ENCODE results near the gene SYT12. TPM values are rescaled to one million over a fixed set of nuclear protein-coding genes. Genes with fewer than 3 reads are reported as not detected.

The SYT12 gene
- total and polyA plus RNA-seq, 7 experiments from 2014 or later = not detected

- Mint-ChIP-seq H3K27ac (no peak overlapping the region), H3K4me3 (no peak overlapping the region), H3K36me3 (no peaks in the 10 kb centered on the region), H3K4me1 (peaks cover 0 to 3% (median 0%) of the 10 kb centered on the region in 7 donors), H3K9me3 (peaks cover 0 to 3% (median 0%) of the 10 kb centered on the region in 11 donors), H3K27me3 (peaks cover 4 to 13% (median 7%) of the 10 kb centered on the region in 5 donors)
- ChIA-PET POLR2A (interaction anchor here (0.7 kb wide), 1 partner anchor 104 kb away, joined by 6 read pairs; no protein-coding TSS in a partner anchor), CTCF (interaction anchor here (0.6 kb wide), 1 partner anchor 61 kb away, joined by 5 read pairs; no protein-coding TSS in a partner anchor)
- no peaks in the 10 kb centered on the region for H3K4me1 ChIP-seq (ENCODE audit: control insufficient read depth in 2 of 2, insufficient read depth in 2 of 2, low read length in 2 of 2)
- no peak overlapping the region for H3K27ac ChIP-seq (ENCODE audit: low read depth, low read length)
- H3K36me3 ChIP-seq (ENCODE audit: control insufficient read depth in 2 of 3, insufficient read depth in 3 of 3, low read length in 3 of 3) = no peaks in the 10 kb centered on the region
- ATAC-seq = no peak
- intact Hi-C loops (cut with micrococcal nuclease) = loop anchor here in 1 of 2 donors (10.0 kb wide), 1 partner anchor 57 kb away; no protein-coding TSS in a partner anchor
- no peaks in the 10 kb centered on the region for H3K27me3 ChIP-seq (ENCODE audit: control insufficient read depth in 2 of 2, insufficient read depth in 2 of 2, low read length in 2 of 2)
- no peaks in the 10 kb centered on the region for H3K9me3 ChIP-seq (ENCODE audit: control insufficient read depth in 2 of 3, low read length in 3 of 3)
- H3K4me3 ChIP-seq (ENCODE audit: low read length) = no peak overlapping the region
- DNase-seq = no peak
These were observed 30.9 kb upstream of the SYT12 start for GRCh38 chr11:66992041-66992440.

DNA sequence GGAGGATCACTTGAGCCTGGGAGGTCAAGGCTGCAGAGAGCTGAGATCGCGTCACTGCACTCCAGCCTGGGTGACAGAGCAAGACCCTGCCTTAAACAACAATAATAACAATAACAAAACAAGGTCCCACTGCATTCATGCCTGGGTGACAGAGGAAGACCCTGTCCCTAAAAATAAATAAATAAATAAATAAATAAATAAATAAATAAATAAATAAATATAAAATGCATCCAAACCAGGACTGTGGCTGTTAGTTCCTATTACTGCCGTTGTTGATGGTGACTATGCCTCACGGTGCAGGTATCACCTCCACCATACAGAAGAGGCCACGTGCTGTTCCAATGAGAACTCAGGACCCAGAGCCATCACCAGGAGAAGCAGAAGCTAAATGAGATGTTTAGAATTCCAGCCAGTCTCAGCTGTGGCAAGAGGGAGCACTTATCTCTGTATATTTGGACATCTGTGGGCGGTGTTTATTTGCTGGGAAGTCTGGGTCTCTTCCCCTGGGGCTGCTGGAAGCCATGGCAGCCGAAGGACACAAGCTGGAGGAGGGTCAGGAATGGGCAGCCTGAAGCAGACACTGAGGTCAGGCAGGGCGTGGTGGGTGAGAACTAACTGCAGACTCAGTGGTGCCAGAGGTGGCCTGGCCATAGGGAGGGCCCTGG, 26.2 kb upstream of the SYT12 start:
- CTCF ChIA-PET = no interaction called here
- no peak overlapping the region for H3K27ac ChIP-seq (ENCODE audit: low read depth, low read length)
- ATAC-seq (no peak), DNase-seq (no peak)
- Mint-ChIP-seq H3K27ac (no peak overlapping the region), H3K4me1 (no peaks in the 10 kb centered on the region), H3K9me3 (no peaks in the 10 kb centered on the region), H3K36me3 (no peaks in the 10 kb centered on the region), H3K27me3 (peaks cover 0 to 20% (median 13%) of the 10 kb centered on the region in 5 donors), H3K4me3 (no peak overlapping the region)
- no peaks in the 10 kb centered on the region for H3K4me1 ChIP-seq (ENCODE audit: control insufficient read depth in 2 of 2, insufficient read depth in 2 of 2, low read length in 2 of 2)
- intact Hi-C loops (cut with micrococcal nuclease) = loop anchor here in 1 of 2 donors (10.0 kb wide), 1 partner anchor 62 kb away; no protein-coding TSS in a partner anchor
- H3K9me3 ChIP-seq (ENCODE audit: control insufficient read depth in 2 of 3, low read length in 3 of 3) = no peaks in the 10 kb centered on the region
- H3K27me3 ChIP-seq (ENCODE audit: control insufficient read depth in 2 of 2, insufficient read depth in 2 of 2, low read length in 2 of 2) = no peaks in the 10 kb centered on the region
- H3K4me3 ChIP-seq (ENCODE audit: low read length) = no peak overlapping the region
- POLR2A ChIA-PET = interaction anchor here (0.7 kb wide), 1 partner anchor 21 kb away, joined by 3 read pairs; no protein-coding TSS in a partner anchor
- H3K36me3 ChIP-seq (ENCODE audit: control insufficient read depth in 2 of 3, insufficient read depth in 3 of 3, low read length in 3 of 3) = no peaks in the 10 kb centered on the region

- Histone ChIP-seq H3K36me3 (ENCODE audit: control insufficient read depth in 2 of 3, insufficient read depth in 3 of 3, low read length in 3 of 3) (no peaks in the 10 kb centered on the region), H3K9me3 (ENCODE audit: control insufficient read depth in 2 of 3, low read length in 3 of 3) (no peaks in the 10 kb centered on the region), H3K4me3 (ENCODE audit: low read length) (no peak overlapping the region), H3K4me1 (ENCODE audit: control insufficient read depth in 2 of 2, insufficient read depth in 2 of 2, low read length in 2 of 2) (no peaks in the 10 kb centered on the region), H3K27me3 (ENCODE audit: control insufficient read depth in 2 of 2, insufficient read depth in 2 of 2, low read length in 2 of 2) (no peaks in the 10 kb centered on the region), H3K27ac (ENCODE audit: low read depth, low read length) (no peak overlapping the region)
- Mint-ChIP-seq H3K9me3 (peaks cover 0 to 1% (median 0%) of the 10 kb centered on the region in 11 donors), H3K27me3 (peaks cover 0 to 13% (median 9%) of the 10 kb centered on the region in 5 donors), H3K4me1 (no peaks in the 10 kb centered on the region), H3K36me3 (no peaks in the 10 kb centered on the region), H3K27ac (no peak overlapping the region), H3K4me3 (no peak overlapping the region)
- ChIA-PET POLR2A (no interaction called here), CTCF (no interaction called here)
- no peak for ATAC-seq
- DNase-seq = no peak
- intact Hi-C loops (cut with micrococcal nuclease) = loop anchor here in 1 of 2 donors (10.0 kb wide), 1 partner anchor 65 kb away; no protein-coding TSS in a partner anchor
These were observed 23.4 kb upstream of the SYT12 start for GRCh38 chr11:66999555-66999954.

GRCh38 chr11:67001332-67001731, 21.6 kb upstream of the SYT12 start:
- no peak overlapping the region for H3K4me3 ChIP-seq (ENCODE audit: low read length)
- no peak overlapping the region for H3K27ac Mint-ChIP-seq
- peaks cover 0 to 1% (median 0%) of the 10 kb centered on the region in 11 donors for H3K9me3 Mint-ChIP-seq
- no peaks in the 10 kb centered on the region for H3K9me3 ChIP-seq (ENCODE audit: control insufficient read depth in 2 of 3, low read length in 3 of 3)
- no peaks in the 10 kb centered on the region for H3K4me1 ChIP-seq (ENCODE audit: control insufficient read depth in 2 of 2, insufficient read depth in 2 of 2, low read length in 2 of 2)
- no peaks in the 10 kb centered on the region for H3K27me3 ChIP-seq (ENCODE audit: control insufficient read depth in 2 of 2, insufficient read depth in 2 of 2, low read length in 2 of 2)
- H3K27me3 Mint-ChIP-seq = peaks cover 0 to 13% (median 9%) of the 10 kb centered on the region in 5 donors
- ChIA-PET POLR2A (no interaction called here), CTCF (no interaction called here)
- H3K4me1 Mint-ChIP-seq = peaks cover 0 to 3% (median 2%) of the 10 kb centered on the region in 7 donors
- no peaks in the 10 kb centered on the region for H3K36me3 Mint-ChIP-seq
- ATAC-seq = no peak
- no peak overlapping the region for H3K4me3 Mint-ChIP-seq
- H3K36me3 ChIP-seq (ENCODE audit: control insufficient read depth in 2 of 3, insufficient read depth in 3 of 3, low read length in 3 of 3) = no peaks in the 10 kb centered on the region
- H3K27ac ChIP-seq (ENCODE audit: low read depth, low read length) = no peak overlapping the region
- intact Hi-C loops (cut with micrococcal nuclease) = no loop called here
- DNase-seq = no peak

DNA sequence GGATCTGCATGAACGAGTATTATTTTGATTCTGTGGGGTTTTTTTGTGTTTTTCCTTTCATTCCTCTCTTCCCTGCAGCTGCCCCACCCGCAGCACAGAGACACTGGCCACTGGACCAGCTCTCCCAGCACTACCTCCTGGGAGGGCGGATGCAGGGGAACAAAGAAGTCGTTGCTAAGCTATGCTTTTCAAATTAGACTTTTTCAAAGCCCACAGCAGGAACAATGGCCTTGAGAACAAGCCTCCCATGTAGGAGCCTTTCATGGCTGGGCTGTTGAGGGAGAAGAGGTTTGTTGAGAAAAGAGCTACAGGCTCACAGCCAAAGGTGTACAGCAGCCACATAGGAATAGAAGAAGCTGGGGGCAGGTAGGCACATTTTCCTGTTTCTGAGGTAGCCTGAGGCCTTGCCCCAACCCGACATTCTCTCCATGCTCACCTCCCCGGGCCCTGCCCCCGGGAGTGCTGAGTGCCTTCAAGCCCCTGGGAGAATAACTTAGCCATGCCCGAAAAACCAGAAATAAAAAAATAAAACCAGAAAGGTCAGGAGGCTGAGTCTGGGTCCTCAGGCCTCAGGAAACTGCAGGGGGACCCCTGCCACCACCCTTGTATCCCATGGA, 20.5 kb upstream of the SYT12 start:
- Histone ChIP-seq H3K4me3 (ENCODE audit: low read length) (no peak overlapping the region), H3K27ac (ENCODE audit: low read depth, low read length) (no peak overlapping the region), H3K36me3 (ENCODE audit: control insufficient read depth in 2 of 3, insufficient read depth in 3 of 3, low read length in 3 of 3) (no peaks in the 10 kb centered on the region), H3K4me1 (ENCODE audit: control insufficient read depth in 2 of 2, insufficient read depth in 2 of 2, low read length in 2 of 2) (no peaks in the 10 kb centered on the region), H3K9me3 (ENCODE audit: control insufficient read depth in 2 of 3, low read length in 3 of 3) (no peaks in the 10 kb centered on the region), H3K27me3 (ENCODE audit: control insufficient read depth in 2 of 2, insufficient read depth in 2 of 2, low read length in 2 of 2) (no peaks in the 10 kb centered on the region)
- DNase-seq (no peak), ATAC-seq (no peak)
- Mint-ChIP-seq H3K27me3 (peaks cover 0 to 7% (median 4%) of the 10 kb centered on the region in 5 donors), H3K27ac (no peak overlapping the region), H3K4me1 (peaks cover 0 to 6% (median 4%) of the 10 kb centered on the region in 7 donors), H3K9me3 (peaks cover 0 to 1% (median 0%) of the 10 kb centered on the region in 11 donors), H3K4me3 (no peak overlapping the region), H3K36me3 (no peaks in the 10 kb centered on the region)
- ChIA-PET CTCF (no interaction called here), POLR2A (no interaction called here)
- intact Hi-C loops (cut with micrococcal nuclease) = no loop called here

DNA sequence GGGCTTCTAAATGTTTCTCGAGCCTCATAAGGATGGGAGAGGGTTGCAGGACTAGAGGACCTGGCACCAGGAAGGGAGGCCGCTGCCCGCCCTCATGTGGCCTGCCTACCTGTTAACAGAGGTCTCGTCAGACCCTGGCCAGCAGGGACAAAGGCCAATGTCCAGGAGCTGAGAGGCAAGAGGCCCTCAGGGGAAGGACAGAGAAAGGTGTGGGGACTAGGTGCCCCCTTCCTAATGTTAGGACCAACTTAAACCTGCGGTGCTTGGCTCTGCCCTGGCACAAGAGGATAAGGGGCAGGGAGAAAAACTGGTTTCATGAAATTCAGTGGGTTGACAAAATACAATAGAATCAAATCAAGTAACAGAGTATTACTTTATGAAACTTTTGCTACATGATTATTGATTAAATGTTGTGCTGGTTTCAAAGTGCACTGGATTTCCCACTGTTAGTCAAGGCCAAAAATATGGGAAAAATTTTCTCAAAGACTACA, 20.0 kb upstream of the SYT12 start:
- Histone ChIP-seq H3K27me3 (ENCODE audit: control insufficient read depth in 2 of 2, insufficient read depth in 2 of 2, low read length in 2 of 2) (no peaks in the 10 kb centered on the region), H3K4me3 (ENCODE audit: low read length) (no peak overlapping the region), H3K9me3 (ENCODE audit: control insufficient read depth in 2 of 3, low read length in 3 of 3) (no peaks in the 10 kb centered on the region), H3K27ac (ENCODE audit: low read depth, low read length) (no peak overlapping the region), H3K36me3 (ENCODE audit: control insufficient read depth in 2 of 3, insufficient read depth in 3 of 3, low read length in 3 of 3) (no peaks in the 10 kb centered on the region), H3K4me1 (ENCODE audit: control insufficient read depth in 2 of 2, insufficient read depth in 2 of 2, low read length in 2 of 2) (no peaks in the 10 kb centered on the region)
- POLR2A ChIA-PET = no interaction called here
- Mint-ChIP-seq H3K4me3 (no peak overlapping the region), H3K27ac (no peak overlapping the region), H3K9me3 (peaks cover 0 to 1% (median 0%) of the 10 kb centered on the region in 11 donors), H3K4me1 (peaks cover 0 to 6% (median 4%) of the 10 kb centered on the region in 7 donors), H3K36me3 (no peaks in the 10 kb centered on the region), H3K27me3 (peaks cover 0 to 5% (median 0%) of the 10 kb centered on the region in 5 donors)
- ATAC-seq = no peak
- CTCF ChIA-PET = no interaction called here
- intact Hi-C loops (cut with micrococcal nuclease) = no loop called here
- DNase-seq = no peak

Data from naive thymus-derived CD4-positive, alpha-beta T cell (primary cell).